HG02973 (cell line): ENCODE measurements around the gene GIPC1.

ENCODE experiments used
- ATAC-seq: cut with Tn5 transposase; IDR thresholded peaks from one replicate; pipeline ENCODE4 v1.9.1; 2021; ENCODE audit warnings: moderate library complexity; ENCODE audit not compliant: unreplicated experiment

GIPC1 gene

GRCh38 chr19:14439014-14439413 is 56.9 kb downstream of the GIPC1 start:
- no peak for ATAC-seq

GRCh38 chr19:14437578-14438140 is 58.3 kb downstream of the GIPC1 start:
- no peak for ATAC-seq

- ATAC-seq: no peak
Observed at GRCh38 chr19:14435320-14436050, 60.4 kb downstream of the GIPC1 start.

GRCh38 chr19:14434543-14435319 is 61.2 kb downstream of the GIPC1 start:
- no peak for ATAC-seq

- no peak for ATAC-seq
Observed at GRCh38 chr19:14433554-14434501, 62.1 kb downstream of the GIPC1 start.

- ATAC-seq: no peak
Observed at GRCh38 chr19:14432791-14433553, 63.0 kb downstream of the GIPC1 start, which contains the start of gene PKN1. TSS of gene PKN1 (plus strand) at chr19:14433306. CDS start at chr19:14433522, 216 bp downstream.

- ATAC-seq: no peak
Observed at GRCh38 chr19:14430712-14431111, 65.2 kb downstream of the GIPC1 start.

GRCh38 chr19:14428882-14429416 is 67.0 kb downstream of the GIPC1 start:
- ATAC-seq: no peak
